Coronary artery (tissue), 2 donors: ENCODE data around the gene IL7R.
"Not testable (repeated sequence)": the region's sequence is repeated elsewhere in the genome, so short reads cannot be mapped to it uniquely, and the experiment has no call there.

ENCODE experiments used
- DNase-seq: peaks from one replicate; pipeline ENCODE4 v3.0.0-alpha.2; 2017; ENCODE audit warnings: low spot score
- H3K27ac ChIP-seq, 2 donors: fragments of 200-600 bp; sonication (generic); one replicate each; pipeline ENCODE4 v1.5.1; 2016 to 2019
- H3K4me3 ChIP-seq: fragments of 200-600 bp; sonication (generic); 2 replicates; pipeline ENCODE4 v1.5.1; 2016; ENCODE audit warnings: mild to moderate bottlenecking, moderate library complexity
- TF ChIP-seq, protein P1 (sequence below): fragments of 200-600 bp; sonication (generic); IDR thresholded peaks from one replicate; pipeline ENCODE4 v1.5.1; 2019; ENCODE audit warnings: antibody characterized with exemption

IL7R gene

DNA sequence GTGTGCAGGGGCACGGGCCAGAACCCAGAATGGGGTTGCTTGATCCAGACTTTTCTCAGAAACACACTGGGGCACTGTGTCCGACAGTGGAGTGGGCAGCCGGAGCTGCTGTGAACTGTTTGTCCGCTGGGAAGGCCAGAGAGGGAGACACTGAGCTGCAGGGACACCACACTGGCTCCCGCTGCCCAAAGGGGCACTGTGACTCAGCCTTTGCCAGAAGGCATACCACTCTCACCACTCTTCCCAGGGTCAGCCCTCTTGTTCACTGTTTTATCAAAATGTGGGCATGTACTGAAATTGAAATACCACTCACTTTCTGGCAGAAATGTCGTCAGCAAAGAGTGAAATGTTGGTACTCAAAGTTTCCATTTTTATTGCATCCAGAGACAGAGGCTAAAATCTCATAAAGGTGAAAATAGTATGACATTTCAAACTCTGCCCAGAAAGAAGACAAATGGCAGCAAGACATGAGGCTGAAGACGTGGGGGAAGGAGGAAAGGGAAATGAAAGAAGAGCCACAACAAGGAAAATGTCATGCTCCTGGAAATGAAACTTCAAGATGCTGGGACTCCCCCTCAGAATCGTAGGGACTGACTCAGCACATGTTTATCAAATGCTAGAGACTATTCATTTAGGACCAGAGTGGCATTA is 4.5 kb upstream of the IL7R start:
- Histone ChIP-seq H3K27ac (no peak overlapping the region), H3K4me3 (no peak overlapping the region)
- TF ChIP-seq, protein P1, sequence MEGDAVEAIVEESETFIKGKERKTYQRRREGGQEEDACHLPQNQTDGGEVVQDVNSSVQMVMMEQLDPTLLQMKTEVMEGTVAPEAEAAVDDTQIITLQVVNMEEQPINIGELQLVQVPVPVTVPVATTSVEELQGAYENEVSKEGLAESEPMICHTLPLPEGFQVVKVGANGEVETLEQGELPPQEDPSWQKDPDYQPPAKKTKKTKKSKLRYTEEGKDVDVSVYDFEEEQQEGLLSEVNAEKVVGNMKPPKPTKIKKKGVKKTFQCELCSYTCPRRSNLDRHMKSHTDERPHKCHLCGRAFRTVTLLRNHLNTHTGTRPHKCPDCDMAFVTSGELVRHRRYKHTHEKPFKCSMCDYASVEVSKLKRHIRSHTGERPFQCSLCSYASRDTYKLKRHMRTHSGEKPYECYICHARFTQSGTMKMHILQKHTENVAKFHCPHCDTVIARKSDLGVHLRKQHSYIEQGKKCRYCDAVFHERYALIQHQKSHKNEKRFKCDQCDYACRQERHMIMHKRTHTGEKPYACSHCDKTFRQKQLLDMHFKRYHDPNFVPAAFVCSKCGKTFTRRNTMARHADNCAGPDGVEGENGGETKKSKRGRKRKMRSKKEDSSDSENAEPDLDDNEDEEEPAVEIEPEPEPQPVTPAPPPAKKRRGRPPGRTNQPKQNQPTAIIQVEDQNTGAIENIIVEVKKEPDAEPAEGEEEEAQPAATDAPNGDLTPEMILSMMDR: no peak
- DNase-seq: no peak

DNA sequence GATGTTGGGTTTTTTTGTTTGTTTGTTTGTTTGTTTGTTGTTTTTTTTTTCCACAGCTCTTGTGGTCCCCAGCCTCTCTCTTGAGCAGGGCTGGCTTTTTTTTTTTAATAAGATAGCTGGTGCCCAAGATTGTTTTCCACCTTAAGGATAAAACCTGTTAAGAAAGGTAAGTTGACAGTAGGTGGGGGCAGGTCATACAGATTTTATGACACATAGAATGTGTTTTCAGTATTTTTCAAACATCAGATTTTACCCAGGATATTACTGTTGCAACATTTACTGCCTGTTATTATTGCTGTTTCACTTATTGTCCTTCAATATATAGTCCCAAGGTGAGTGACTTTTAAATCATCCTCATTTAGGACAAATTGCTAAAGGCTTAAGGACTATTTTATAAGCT is 3.9 kb upstream of the IL7R start:
- Histone ChIP-seq H3K4me3 (no peak overlapping the region), H3K27ac (no peak overlapping the region)
- no peak for DNase-seq
- TF ChIP-seq, protein P1: no peak

DNA sequence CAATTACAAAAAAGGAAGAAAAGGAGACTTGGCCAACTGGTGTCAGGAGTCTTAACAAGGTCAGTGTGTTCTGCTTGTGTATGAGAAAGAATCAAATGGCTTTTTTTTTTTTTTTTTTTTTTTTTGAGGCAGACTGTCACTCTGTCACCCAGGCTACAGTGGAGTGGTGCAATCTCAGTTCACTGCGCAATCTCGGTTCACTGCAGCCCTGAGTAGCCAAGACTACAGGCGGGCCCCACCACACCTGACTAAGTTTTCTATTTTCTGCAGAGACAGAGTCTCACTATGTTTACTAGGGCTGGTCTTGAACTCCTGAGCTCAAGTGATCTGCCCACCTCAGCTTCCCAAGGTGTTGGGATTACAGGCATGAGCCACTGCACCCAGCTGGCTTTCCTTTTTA is 3.1 kb upstream of the IL7R start:
- Histone ChIP-seq H3K4me3 (no peak overlapping the region), H3K27ac (peak overlapping the region in 1 of 2 donors; percentile 11)
- no peak for DNase-seq
- TF ChIP-seq, protein P1: no peak

DNA sequence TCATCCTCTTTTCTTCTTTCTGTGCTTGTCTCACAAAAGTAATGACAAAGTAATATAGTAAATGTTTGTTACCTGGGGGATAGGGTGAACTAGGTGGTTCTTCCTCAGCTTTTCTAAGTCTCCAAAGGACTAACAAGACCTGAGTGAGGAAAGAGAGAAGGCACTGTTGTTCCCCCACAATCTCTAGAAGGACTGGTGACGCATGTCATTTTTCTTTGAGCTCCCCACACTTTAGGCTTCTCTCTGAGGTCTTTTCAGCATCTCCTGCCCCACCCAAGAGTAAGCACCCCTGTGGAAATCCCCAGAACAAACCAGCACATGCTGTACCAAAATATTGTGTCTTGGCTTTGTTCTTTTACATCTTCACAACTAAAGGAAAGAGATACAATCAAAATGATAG is 2.4 kb upstream of the IL7R start:
- no peak overlapping the region for H3K4me3 ChIP-seq
- TF ChIP-seq, protein P1: no peak
- no peak for DNase-seq
- peak overlapping the region in 1 of 2 donors; percentile 11 for H3K27ac ChIP-seq

DNA sequence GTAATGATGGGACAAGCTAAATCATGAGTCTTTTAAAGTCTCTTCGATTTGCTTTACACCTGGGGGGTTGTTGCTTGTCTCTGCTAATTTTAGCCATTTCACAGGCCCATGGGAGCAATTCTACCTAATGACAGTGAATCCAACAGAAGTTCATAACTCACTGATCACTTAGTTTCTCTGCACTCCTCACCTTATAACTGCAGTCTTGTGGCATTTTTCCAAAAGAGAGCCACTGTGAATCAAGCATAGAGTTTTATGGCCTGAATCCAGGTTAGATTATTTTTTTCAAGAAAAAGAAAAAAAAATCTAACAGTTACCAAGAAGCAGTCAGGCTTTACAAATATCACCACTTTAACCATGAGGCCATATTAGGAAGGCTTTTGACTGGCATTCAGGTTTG is 1.5 kb upstream of the IL7R start:
- H3K27ac ChIP-seq: no peak overlapping the region
- no peak for DNase-seq
- no peak overlapping the region for H3K4me3 ChIP-seq
- TF ChIP-seq, protein P1: no peak

DNA sequence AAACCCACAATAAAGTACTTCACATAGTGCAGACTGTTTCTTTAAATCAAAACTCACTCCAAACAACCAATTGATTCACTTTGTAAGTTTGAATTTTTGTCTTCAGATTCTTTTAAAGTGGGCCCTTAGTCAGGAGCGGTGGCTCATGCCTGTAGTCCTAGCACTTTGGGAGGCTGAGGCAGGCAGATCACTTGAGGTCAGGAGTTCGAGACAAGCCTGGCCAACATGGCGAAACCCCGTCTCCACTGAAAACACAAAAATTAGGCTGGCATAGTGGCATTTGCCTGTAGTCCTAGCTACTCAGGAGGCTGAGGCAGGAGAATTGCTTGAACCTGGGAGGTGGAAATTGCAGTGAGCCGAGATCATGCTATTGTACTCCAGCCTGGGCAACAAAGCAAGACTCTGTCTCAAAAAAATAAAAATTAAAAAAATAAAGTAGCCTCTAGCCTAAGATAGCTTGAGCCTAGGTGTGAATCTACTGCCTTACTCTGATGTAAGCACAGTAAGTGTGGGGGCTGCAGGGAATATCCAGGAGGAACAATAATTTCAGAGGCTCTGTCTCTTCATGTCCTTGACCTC is 416 bp upstream of the IL7R start:
- H3K27ac ChIP-seq, H3K4me3 ChIP-seq, DNase-seq: not testable (repeated sequence)

DNA sequence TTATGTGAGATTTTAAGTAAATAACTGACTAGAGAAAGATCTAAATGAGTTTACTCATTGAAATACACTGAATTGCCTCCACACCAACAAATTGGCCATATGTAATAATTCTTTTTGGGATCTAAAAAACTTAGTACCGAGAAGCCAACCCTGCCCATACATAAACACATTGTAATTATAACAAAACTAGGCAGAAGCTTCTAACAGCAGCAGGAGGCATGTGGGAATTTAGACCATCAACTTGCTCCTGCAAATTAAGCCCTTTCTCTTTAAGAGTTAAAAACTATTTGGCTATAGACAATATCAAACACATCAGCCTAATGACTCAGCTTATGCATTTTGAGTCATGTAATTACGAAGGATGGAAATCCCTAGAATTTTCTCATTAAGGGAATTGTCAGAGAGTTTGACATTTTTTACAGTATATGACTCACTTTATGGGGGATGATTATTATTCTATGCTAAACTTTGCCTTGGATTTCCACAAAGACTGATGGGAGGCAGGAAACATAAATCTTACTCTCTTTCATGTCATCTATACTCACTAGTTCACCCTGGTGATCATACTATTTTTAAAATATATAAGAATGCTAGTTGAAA is 1.0 kb downstream of the IL7R start:
- DNase-seq: no peak
- no peak overlapping the region for H3K4me3 ChIP-seq
- H3K27ac ChIP-seq: no peak overlapping the region
- TF ChIP-seq, protein P1: no peak
